Small intestine (tissue), 16 donors: ENCODE results near the gene TFCP2L1. TPM values are rescaled to one million over a fixed set of nuclear protein-coding genes. Genes with fewer than 3 reads are reported as not detected.
A peak's percentile ranks its signal among the peaks of the same experiment; 100 is the strongest.
"Not testable (repeated sequence)": the region's sequence is repeated elsewhere in the genome, so short reads cannot be mapped to it uniquely, and the experiment has no call there.

ENCODE experiments used
- DNase-seq, 2 donors: peaks; one replicate each; pipeline versions ENCODE4 v3.0.0 to v3.0.0-alpha.2; 2013
- FAIRE-seq: peaks from 2 replicates; lab custom pipeline; 2012; peaks lifted over from hg19 to GRCh38; lab: Jason Lieb, UNC
- H3K27ac ChIP-seq, 3 donors: one replicate each; pipeline ENCODE4 v1.5.1; 2013; ENCODE audit warnings: low read length in 2 of 3, mild to moderate bottlenecking in 2 of 3, control low read depth in 1 of 3, inconsistent platforms in 1 of 3, low read depth in 1 of 3, moderate library complexity in 1 of 3
- H3K27me3 ChIP-seq, 3 donors: one replicate each; pipeline ENCODE4 v1.6.1; 2013; ENCODE audit warnings: low read length in 3 of 3, inconsistent platforms in 1 of 3; ENCODE audit not compliant: control insufficient read depth in 3 of 3, insufficient read depth in 3 of 3
- H3K36me3 ChIP-seq, 3 donors: one replicate each; pipeline ENCODE4 v1.6.1; 2013; ENCODE audit warnings: low read length in 3 of 3, inconsistent platforms in 1 of 3, low read depth in 1 of 3, mild to moderate bottlenecking in 1 of 3, moderate library complexity in 1 of 3; ENCODE audit not compliant: control insufficient read depth in 3 of 3, insufficient read depth in 2 of 3
- H3K4me1 ChIP-seq, 3 donors: one replicate each; pipeline ENCODE4 v1.6.1; 2013; ENCODE audit warnings: low read length in 2 of 3, inconsistent platforms in 1 of 3, low read depth in 1 of 3, mild to moderate bottlenecking in 1 of 3, moderate library complexity in 1 of 3; ENCODE audit not compliant: control insufficient read depth in 3 of 3, insufficient read depth in 2 of 3
- H3K4me3 ChIP-seq, 3 donors: one replicate each; pipeline ENCODE4 v1.5.1; 2013; ENCODE audit warnings: low read length in 3 of 3, control low read depth in 1 of 3, inconsistent platforms in 1 of 3, low read depth in 1 of 3, mild to moderate bottlenecking in 1 of 3, moderate library complexity in 1 of 3
- H3K9me3 ChIP-seq, 2 donors: one replicate each; pipeline ENCODE4 v1.6.1; 2013; ENCODE audit warnings: low read depth in 1 of 2, low read length in 1 of 2; ENCODE audit not compliant: control insufficient read depth in 2 of 2, insufficient read depth in 1 of 2
- WGBS, 3 donors: extraction: QIAGEN DNeasy Blood & Tissue Kit; methylation state at CpG; one replicate each; pipeline ENCODE4 v1.1.7; 2013; 5-methylcytosine and 5-hydroxymethylcytosine counted together
- long read RNA-seq, 10 donors: transcript quantifications; one replicate each; lab custom pipeline, GENCODE V29; 2026
- polyA plus RNA-seq, 4 donors: library from polyadenylated mRNA; stranded (reverse) in 3 of 4; unstranded in 1 of 4; fragments of 200-250 nt in 3 of 4; fragments of 120-200 nt in 1 of 4; gene quantifications; one replicate each; pipeline versions ENCODE4 v1.2.1 to v1.2.3, GENCODE V29; 2013
- donor health status: healthy with polysubstance abuse.
- donor health status: control.
- donor health status: control.
- donor health status: Bipolar disorder and iron deficiency.
- donor health status: healthy.

TFCP2L1 gene, protein sequence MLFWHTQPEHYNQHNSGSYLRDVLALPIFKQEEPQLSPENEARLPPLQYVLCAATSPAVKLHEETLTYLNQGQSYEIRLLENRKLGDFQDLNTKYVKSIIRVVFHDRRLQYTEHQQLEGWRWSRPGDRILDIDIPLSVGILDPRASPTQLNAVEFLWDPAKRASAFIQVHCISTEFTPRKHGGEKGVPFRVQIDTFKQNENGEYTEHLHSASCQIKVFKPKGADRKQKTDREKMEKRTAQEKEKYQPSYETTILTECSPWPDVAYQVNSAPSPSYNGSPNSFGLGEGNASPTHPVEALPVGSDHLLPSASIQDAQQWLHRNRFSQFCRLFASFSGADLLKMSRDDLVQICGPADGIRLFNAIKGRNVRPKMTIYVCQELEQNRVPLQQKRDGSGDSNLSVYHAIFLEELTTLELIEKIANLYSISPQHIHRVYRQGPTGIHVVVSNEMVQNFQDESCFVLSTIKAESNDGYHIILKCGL
- polyA plus RNA-seq: under 1 TPM; under 0.01 to 0.66 (median 0.37) TPM
- long read RNA-seq, donor 1: 0 reads
- long read RNA-seq, donor 2: 0 reads
- long read RNA-seq, donor 3: 0 reads
- long read RNA-seq, donor 4: 0 reads
- long read RNA-seq, donor 5: 0 reads
- long read RNA-seq, donor 6: 0 reads
- long read RNA-seq, donor 7: 0 reads
- long read RNA-seq, donor 8: 0 reads
- long read RNA-seq, donor 9: 0 reads
- long read RNA-seq, donor 10, full-length matches to known transcripts: 1 of 1 reads
- long read RNA-seq, donor 10, partial matches to known transcripts: 0 of 1 reads
- long read RNA-seq, donor 10, other reads (novel, unspliced or antisense): 0 of 1 reads

DNA sequence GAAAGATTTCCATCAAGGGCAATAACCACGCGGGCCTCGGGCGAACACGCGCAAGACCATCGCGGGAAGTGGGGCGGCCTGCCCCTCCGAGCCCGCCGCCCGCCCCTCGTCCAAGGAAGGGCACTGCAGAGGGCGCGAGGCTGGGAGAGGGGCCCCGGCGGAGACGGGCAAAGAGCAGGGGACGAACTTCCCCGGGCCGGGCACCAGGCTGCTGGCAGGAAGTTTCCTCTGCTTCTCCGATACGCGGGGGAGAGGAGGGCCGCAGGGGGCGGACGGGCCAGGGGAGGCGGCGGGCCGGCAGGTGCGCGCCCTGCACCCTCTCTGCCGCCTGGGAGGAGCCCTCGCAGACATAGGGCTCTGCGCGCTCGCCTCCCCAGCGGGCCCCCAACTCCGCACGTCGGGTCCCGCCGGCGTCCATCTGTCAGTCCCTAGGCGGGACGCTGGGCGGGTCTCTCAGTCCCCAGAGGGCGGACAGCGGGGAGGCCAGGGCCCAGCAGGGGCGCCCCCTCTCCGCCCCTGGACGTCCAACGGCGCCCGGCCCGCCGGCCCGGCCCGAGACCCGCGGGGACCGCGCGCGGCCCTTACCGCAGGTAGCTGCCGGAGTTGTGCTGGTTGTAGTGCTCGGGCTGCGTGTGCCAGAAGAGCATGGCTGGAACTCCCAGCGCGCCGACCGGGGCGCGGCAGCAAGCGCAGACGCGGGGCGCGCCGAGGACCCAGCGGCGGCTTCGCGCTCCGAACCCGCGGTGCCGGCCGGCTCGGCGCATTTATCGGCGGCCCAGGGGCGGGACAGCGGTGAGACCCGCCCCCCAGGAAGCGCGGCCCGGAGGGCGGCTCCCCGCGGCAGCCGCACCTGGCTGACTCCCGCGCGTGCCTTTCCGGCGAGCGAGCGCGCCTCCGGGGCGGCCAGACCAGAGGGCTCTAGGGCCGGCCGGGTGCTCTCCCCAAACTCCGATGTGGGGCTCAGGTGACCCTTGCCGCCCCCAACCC is at the start of gene TFCP2L1:
TFCP2L1 (minus strand) TSS at position 740 of the 987 bp plus-strand sequence; CDS start at position 647, 93 bp downstream.
- peak; percentile 61 to 72 for DNase-seq
- H3K27ac ChIP-seq: no peak within 1 kb of the TSS
- no peaks in the 10 kb centered on the region for H3K4me1 ChIP-seq
- peak within 1 kb of the TSS; percentile 34 to 65 (median 45) for H3K4me3 ChIP-seq
- H3K36me3 ChIP-seq: no peaks in the 10 kb centered on the region
- WGBS, 3 donors: 0 to 2% (median 1%) methylated on average over 41 to 119 of the region's 119 CpGs
- FAIRE-seq: no peak
- no peaks in the 10 kb centered on the region for H3K9me3 ChIP-seq
- peaks cover 10 to 32% (median 25%) of the 10 kb centered on the region in 3 donors for H3K27me3 ChIP-seq

DNA sequence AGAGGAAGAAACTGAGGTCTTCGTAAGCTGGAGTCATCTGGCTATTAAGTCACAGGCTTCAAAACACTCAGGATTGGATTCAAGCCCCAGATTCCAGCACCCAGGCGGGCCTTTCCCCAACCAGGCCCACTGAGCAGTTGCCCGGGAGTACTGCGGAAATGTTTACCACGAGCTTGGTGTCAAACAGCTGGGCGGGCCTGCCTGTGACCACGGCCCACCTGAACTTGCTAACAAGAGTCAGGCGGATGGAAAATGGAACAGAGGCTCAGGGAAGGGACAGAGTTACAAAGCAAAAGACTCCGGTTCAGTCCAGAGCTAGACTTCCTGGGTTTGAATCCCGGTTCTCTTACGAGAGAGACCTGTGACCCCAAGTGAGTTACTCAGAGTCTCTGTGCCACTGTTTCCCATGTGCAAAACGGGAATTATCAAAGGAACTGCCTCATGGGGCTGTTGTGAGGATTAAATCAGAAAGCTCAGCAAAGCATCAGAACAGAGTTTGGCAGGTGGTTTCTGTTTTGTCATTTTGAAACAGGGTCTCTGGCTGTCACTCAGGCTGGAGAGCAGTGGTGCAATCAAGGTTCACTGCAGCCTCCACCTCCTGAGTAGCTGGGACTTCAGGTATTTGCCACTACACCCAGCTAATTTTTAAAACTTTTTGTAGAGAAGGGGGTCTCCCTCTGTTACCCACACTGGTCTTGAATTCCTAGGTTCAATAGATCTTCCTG is 49.0 kb upstream of the TFCP2L1 start:
- Histone ChIP-seq H3K4me1 (peaks cover 0 to 15% (median 2%) of the 10 kb centered on the region in 3 donors), H3K27ac (no peak overlapping the region), H3K4me3 (no peak overlapping the region), H3K27me3 (no peaks in the 10 kb centered on the region), H3K36me3 (peaks cover 0 to 16% (median 5%) of the 10 kb centered on the region in 3 donors), H3K9me3 (no peaks in the 10 kb centered on the region)
- DNase-seq (no peak), FAIRE-seq (no peak)
- 62 to 71% (median 70%) methylated on average over 12 of the region's 12 CpGs for WGBS, 3 donors

DNA sequence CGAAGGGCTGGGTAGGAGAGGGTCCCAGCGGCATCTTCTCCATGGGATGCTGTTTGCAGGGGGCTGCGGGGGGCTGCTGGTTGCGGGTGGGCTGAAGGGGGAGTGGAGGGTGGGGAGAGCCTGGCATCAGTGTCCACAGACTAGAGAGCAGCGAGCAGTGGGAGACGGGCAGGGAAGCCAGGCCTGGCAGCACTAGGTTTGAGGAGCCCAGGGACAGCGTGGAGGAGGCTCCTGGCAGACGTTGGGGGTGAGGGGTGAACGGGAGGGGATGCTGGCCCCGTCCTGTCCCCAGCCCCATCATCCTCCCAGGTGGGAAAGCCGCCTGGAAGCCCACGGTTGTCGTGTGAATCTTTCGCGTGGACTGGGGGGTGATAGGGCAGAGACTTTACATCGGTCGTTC is 48.2 kb upstream of the TFCP2L1 start:
- H3K27ac ChIP-seq: no peak overlapping the region
- no peak overlapping the region for H3K4me3 ChIP-seq
- H3K9me3 ChIP-seq: no peaks in the 10 kb centered on the region
- no peaks in the 10 kb centered on the region for H3K27me3 ChIP-seq
- peaks cover 0 to 15% (median 2%) of the 10 kb centered on the region in 3 donors for H3K4me1 ChIP-seq
- WGBS, 3 donors: 86 to 95% (median 93%) methylated on average over 17 of the region's 17 CpGs
- no peak for DNase-seq
- FAIRE-seq: no peak
- H3K36me3 ChIP-seq: peaks cover 0 to 11% (median 3%) of the 10 kb centered on the region in 3 donors

DNA sequence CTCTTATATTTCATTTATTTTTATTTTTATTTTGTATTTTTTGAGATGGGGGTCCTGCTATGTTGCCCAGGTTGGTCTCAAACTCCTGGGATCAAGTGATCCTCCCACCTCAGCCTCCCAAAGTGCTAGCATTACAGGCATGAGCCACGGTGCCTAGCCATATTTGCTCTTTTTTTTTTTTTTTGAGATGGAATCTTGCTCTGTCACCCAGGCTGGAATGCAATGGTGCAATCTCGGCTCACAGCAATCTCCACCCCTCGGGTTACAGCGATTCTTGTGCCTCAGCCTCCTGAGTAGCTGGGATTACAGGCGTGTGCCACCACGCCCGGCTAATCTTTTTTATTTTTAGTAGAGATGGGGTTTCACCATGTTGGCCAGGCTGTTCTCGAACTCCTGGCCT is 46.3 kb upstream of the TFCP2L1 start:
- not testable (repeated sequence) for H3K27ac ChIP-seq, FAIRE-seq, H3K9me3 ChIP-seq, DNase-seq, H3K36me3 ChIP-seq, H3K4me3 ChIP-seq, H3K27me3 ChIP-seq
- WGBS, 3 donors: 72 to 84% (median 78%) methylated on average over 8 of the region's 8 CpGs
- peaks cover 0 to 15% (median 2%) of the 10 kb centered on the region in 3 donors for H3K4me1 ChIP-seq

DNA sequence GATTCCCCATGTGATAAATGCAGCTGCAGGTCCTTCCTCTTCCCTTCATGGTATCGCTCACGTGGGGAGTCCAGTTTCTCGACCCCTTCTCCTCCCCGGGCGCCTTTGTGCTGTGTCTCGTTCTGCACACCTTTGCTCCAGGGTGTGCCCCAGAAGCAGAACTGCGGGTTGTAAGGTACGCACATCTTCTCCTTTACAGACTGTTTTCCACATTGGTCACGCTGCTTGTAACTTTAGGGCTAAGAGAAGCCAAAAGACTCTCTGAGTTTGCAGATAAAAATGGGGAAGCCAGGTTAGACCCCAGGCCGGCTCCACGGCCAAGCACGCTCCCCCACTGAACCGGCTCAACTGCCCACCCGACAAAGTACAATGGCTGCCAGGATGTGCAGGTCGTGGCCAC is 45.9 kb upstream of the TFCP2L1 start:
- peaks cover 0 to 15% (median 2%) of the 10 kb centered on the region in 3 donors for H3K4me1 ChIP-seq
- H3K36me3 ChIP-seq: no peaks in the 10 kb centered on the region
- no peaks in the 10 kb centered on the region for H3K27me3 ChIP-seq
- FAIRE-seq (no peak), DNase-seq (no peak)
- no peaks in the 10 kb centered on the region for H3K9me3 ChIP-seq
- no peak overlapping the region for H3K27ac ChIP-seq
- H3K4me3 ChIP-seq: no peak overlapping the region
- WGBS, 3 donors: 82 to 90% (median 85%) methylated on average over 15 of the region's 15 CpGs

DNA sequence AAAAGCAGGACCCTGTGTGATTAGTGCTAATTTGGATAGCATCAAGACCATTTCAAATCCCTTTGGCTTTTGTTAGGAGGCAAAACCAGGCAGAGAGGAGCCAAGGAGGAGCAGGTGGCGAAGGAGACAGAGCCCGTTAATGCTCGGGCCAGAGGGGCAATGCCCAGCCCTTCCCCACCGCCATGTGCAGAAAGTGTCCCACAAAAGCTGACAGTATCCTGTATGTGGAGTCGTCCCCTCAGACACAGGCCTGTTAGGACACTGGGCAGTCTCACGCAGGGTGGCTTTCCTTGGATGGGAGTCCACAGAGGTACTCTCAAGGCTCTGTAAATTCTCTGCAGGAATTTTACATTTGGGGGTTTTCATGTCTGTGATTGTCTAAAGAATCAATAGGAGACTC is 44.8 kb upstream of the TFCP2L1 start:
- 89 to 93% (median 90%) methylated on average over 6 of the region's 6 CpGs for WGBS, 3 donors
- FAIRE-seq (no peak), DNase-seq (no peak)

DNA sequence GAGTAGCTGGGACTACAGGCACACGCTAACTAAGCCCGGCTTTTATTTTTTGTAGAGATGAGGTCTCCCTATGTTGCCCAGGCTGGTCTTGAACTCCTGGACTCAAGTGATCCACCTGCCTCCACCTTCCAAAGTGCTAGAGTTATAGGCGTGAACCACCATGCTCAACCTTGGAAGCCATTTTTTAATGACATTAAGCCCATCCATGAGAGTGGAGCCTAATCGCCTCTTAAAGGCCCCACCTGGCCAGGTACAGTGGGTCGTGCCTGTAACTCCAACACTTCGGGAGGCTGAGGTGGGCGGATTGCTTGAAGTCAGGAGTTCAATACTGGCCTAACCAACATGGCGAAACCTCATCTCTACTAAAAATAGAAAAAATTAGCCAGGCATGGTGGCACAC is 41.6 kb upstream of the TFCP2L1 start:
- FAIRE-seq: no peak
- DNase-seq: no peak
- Histone ChIP-seq H3K4me1 (no peaks in the 10 kb centered on the region), H3K36me3 (no peaks in the 10 kb centered on the region), H3K27me3 (no peaks in the 10 kb centered on the region), H3K4me3 (no peak overlapping the region), H3K9me3 (no peaks in the 10 kb centered on the region), H3K27ac (no peak overlapping the region)
- 83 to 97% (median 87%) methylated on average over 8 of the region's 8 CpGs for WGBS, 3 donors

More for the DNA sequence above, 44.8 kb upstream of the TFCP2L1 start:
- no peak overlapping the region for H3K27ac ChIP-seq
- no peaks in the 10 kb centered on the region for H3K36me3 ChIP-seq
- no peaks in the 10 kb centered on the region for H3K27me3 ChIP-seq
- no peak overlapping the region for H3K4me3 ChIP-seq
- H3K9me3 ChIP-seq: no peaks in the 10 kb centered on the region
- H3K4me1 ChIP-seq: peaks cover 0 to 5% (median 0%) of the 10 kb centered on the region in 3 donors
